Measurements from ENCODE around the gene CEACAM20.
A peak's percentile ranks its signal among the peaks of the same experiment; 100 is the strongest.
"Not testable (repeated sequence)": the region's sequence is repeated elsewhere in the genome, so short reads cannot be mapped to it uniquely, and the experiment has no call there.

The CEACAM20 gene

DNA sequence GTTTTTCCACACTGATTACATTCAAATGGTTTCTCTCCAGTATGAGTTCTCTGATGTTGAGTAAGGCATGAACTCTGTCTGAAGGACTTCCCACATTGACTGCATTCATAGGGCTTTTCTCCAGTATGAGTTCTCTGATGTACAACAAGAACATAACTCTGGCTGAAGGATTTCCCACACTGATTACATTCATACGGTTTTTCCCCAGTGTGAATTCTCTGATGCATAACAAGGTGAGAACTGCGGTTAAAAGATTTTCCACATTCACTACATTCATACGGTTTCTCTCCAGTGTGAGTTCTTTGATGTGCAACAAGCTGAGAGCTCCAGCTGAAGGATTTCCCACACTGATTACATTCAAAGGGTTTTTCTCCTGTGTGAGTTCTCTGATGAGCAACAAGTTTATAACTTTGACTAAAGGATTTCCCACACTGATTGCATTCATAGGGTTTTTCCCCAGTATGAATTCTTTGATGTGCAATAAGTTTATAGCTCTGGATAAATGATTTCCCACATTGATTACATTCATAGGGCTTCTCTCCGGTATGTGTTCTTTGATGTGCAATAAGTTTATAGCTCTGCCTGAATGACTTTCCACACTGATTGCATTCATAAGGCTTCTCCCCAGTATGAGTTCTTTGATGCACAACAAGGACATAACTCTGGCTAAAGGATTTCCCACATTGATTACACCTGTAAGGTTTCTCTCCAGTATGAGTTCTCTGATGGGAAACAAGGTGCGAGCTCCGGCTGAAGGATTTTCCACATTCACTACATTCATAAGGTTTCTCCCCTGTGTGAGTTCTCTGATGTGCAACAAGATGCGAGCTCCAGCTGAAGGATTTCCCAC is 52.7 kb downstream of the CEACAM20 start:
- no peak for TF ChIP-seq POLR2A (IDR thresholded peaks at IDR 0.05; ENCODE audit: low read length)
- no peak for TF ChIP-seq GATA1 (IDR thresholded peaks at IDR 0.05; ENCODE audit: low read depth, low read length)
- peak; percentile 55 to 60 for DNase-seq

DNA sequence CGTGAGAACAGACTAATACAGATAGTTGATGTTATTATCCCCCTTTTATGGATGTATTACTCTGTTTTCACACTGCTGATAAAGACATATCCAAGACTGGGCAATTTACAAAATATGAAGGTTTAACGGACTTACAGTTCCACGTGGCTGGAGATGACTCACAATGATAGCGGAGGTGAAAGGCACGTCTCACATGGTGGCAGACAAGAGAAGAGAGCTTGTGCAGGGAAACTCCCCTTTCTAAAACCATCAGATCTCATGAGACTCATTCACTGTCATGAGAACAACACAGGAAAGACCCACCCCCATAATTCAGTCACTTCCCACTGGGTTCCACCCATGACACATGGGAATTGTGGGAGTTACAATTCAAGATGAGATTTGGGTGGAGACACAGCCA is 60.7 kb downstream of the CEACAM20 start:
- not testable (repeated sequence) for DNase-seq

DNA sequence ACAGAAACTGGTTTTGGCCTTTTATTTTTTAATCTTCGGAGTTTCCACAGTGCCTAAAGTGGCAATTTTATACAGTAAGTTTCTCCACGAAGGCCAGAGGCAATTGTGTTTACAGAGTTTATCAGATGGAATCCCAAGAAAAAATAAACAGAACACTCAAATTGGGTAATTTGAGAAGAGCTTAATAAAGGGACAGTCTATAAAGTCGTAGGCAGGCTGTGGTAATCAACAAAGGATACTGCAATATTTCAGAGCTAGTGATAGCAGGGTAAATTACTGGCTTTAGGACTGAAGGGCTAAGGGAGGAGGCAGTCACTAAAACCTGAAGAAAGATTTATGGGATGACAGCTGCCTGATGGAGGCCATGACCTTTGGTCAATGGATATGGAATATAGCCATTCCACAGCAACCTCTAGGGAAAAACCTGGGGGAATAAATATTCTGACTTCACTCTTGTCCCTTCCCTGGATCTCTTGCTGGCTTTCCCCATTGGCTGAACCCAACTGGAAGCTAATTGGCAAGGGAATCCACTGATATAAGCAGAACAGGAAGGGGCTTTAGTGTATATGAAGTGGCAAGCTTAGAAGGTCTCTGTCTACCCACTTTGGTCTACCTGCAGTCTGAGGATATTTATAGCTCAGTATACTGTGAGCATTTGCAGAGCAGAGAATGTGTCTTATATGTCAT is 66.7 kb downstream of the CEACAM20 start:
- not testable (repeated sequence) for DNase-seq

Data from erythroblast (primary cell).